ENCODE results near the gene LYZL1.

LYZL1 gene

DNA sequence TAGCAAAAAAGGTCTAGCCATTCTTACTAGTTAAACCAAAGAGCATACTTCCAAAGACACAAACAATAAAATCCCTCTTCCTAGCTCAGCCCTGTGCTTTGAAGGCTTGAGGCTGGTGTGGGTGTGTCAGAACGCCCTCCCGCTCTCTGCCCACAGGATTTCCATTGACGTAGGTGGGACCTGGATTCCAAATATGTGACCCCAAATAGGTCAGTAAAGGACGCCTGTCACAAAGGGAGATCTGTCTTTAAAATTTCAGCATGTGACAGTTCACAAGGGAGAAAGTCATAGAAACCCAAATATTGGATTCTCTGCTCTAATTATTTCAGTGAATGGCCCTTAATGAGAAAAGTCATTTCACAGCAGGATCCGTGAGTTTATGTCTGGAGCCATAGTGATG is 39.9 kb upstream of the LYZL1 start:
- Histone ChIP-seq H3K9ac (ENCODE audit: low read depth in 1 of 2, low read length in 2 of 2) (no peak overlapping the region), H3K27ac (ENCODE audit: low read depth, low read length) (no peak overlapping the region), H3K4me1 (ENCODE audit: control insufficient read depth in 1 of 2, insufficient read depth in 2 of 2, low read length in 2 of 2) (no peaks in the 10 kb centered on the region), H3K27me3 (ENCODE audit: control insufficient read depth in 1 of 2, insufficient read depth in 2 of 2, low read length in 2 of 2) (no peaks in the 10 kb centered on the region), H3K4me3 (ENCODE audit: low read depth in 1 of 2, low read length in 2 of 2) (no peak overlapping the region), H3K9me3 (ENCODE audit: control insufficient read depth in 1 of 2, low read length in 2 of 2) (no peaks in the 10 kb centered on the region), H3K36me3 (ENCODE audit: control insufficient read depth in 1 of 2, insufficient read depth in 2 of 2, low read length in 2 of 2) (no peaks in the 10 kb centered on the region)

DNA sequence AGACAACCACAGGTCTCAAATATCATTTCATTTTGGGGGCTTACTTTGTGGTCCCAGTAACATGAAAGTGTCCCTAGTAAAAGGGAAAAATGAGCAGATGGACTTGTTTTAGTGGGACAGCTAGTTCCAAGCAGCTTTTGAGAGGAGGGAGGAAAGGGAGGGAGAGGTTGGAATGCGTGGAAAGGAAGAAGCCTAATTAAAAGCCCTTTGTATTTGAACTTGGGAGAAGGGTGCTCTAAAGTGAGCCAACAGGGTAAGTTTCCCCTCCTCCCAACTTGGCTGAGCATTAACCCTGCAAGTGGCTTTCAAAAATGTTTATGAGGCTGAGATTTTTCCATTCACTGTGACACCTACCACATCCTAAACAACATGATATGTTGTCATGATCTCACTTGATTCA is 38.8 kb upstream of the LYZL1 start:
- Histone ChIP-seq H3K27ac (ENCODE audit: low read depth, low read length) (no peak overlapping the region), H3K4me3 (ENCODE audit: low read depth in 1 of 2, low read length in 2 of 2) (no peak overlapping the region), H3K9me3 (ENCODE audit: control insufficient read depth in 1 of 2, low read length in 2 of 2) (no peaks in the 10 kb centered on the region), H3K9ac (ENCODE audit: low read depth in 1 of 2, low read length in 2 of 2) (no peak overlapping the region), H3K36me3 (ENCODE audit: control insufficient read depth in 1 of 2, insufficient read depth in 2 of 2, low read length in 2 of 2) (no peaks in the 10 kb centered on the region), H3K4me1 (ENCODE audit: control insufficient read depth in 1 of 2, insufficient read depth in 2 of 2, low read length in 2 of 2) (no peaks in the 10 kb centered on the region), H3K27me3 (ENCODE audit: control insufficient read depth in 1 of 2, insufficient read depth in 2 of 2, low read length in 2 of 2) (no peaks in the 10 kb centered on the region)

- no peak overlapping the region for H3K9ac ChIP-seq (ENCODE audit: low read depth in 1 of 2, low read length in 2 of 2)
- H3K27me3 ChIP-seq (ENCODE audit: control insufficient read depth in 1 of 2, insufficient read depth in 2 of 2, low read length in 2 of 2): peaks cover 0 to 5% of the 10 kb centered on the region in 2 donors
- no peaks in the 10 kb centered on the region for H3K9me3 ChIP-seq (ENCODE audit: control insufficient read depth in 1 of 2, low read length in 2 of 2)
- H3K27ac ChIP-seq (ENCODE audit: low read depth, low read length): no peak overlapping the region
- no peak overlapping the region for H3K4me3 ChIP-seq (ENCODE audit: low read depth in 1 of 2, low read length in 2 of 2)
- peaks cover 0 to 3% of the 10 kb centered on the region in 2 donors for H3K4me1 ChIP-seq (ENCODE audit: control insufficient read depth in 1 of 2, insufficient read depth in 2 of 2, low read length in 2 of 2)
- no peaks in the 10 kb centered on the region for H3K36me3 ChIP-seq (ENCODE audit: control insufficient read depth in 1 of 2, insufficient read depth in 2 of 2, low read length in 2 of 2)
Measured at GRCh38 chr10:29252811-29253689, 35.8 kb upstream of the LYZL1 start.

- Histone ChIP-seq H3K9me3 (ENCODE audit: control insufficient read depth in 1 of 2, low read length in 2 of 2) (no peaks in the 10 kb centered on the region), H3K27ac (ENCODE audit: low read depth, low read length) (no peak overlapping the region), H3K36me3 (ENCODE audit: control insufficient read depth in 1 of 2, insufficient read depth in 2 of 2, low read length in 2 of 2) (no peaks in the 10 kb centered on the region), H3K27me3 (ENCODE audit: control insufficient read depth in 1 of 2, insufficient read depth in 2 of 2, low read length in 2 of 2) (peaks cover 0 to 5% of the 10 kb centered on the region in 2 donors), H3K9ac (ENCODE audit: low read depth in 1 of 2, low read length in 2 of 2) (no peak overlapping the region), H3K4me1 (ENCODE audit: control insufficient read depth in 1 of 2, insufficient read depth in 2 of 2, low read length in 2 of 2) (peaks cover 0 to 3% of the 10 kb centered on the region in 2 donors), H3K4me3 (ENCODE audit: low read depth in 1 of 2, low read length in 2 of 2) (no peak overlapping the region)
Measured at GRCh38 chr10:29253690-29254029, 35.2 kb upstream of the LYZL1 start.

GRCh38 chr10:29254123-29255046 is 34.5 kb upstream of the LYZL1 start:
- no peaks in the 10 kb centered on the region for H3K36me3 ChIP-seq (ENCODE audit: control insufficient read depth in 1 of 2, insufficient read depth in 2 of 2, low read length in 2 of 2)
- no peak overlapping the region for H3K4me3 ChIP-seq (ENCODE audit: low read depth in 1 of 2, low read length in 2 of 2)
- H3K27ac ChIP-seq (ENCODE audit: low read depth, low read length): no peak overlapping the region
- no peak overlapping the region for H3K9ac ChIP-seq (ENCODE audit: low read depth in 1 of 2, low read length in 2 of 2)
- peaks cover 0 to 5% of the 10 kb centered on the region in 2 donors for H3K27me3 ChIP-seq (ENCODE audit: control insufficient read depth in 1 of 2, insufficient read depth in 2 of 2, low read length in 2 of 2)
- H3K9me3 ChIP-seq (ENCODE audit: control insufficient read depth in 1 of 2, low read length in 2 of 2): no peaks in the 10 kb centered on the region
- H3K4me1 ChIP-seq (ENCODE audit: control insufficient read depth in 1 of 2, insufficient read depth in 2 of 2, low read length in 2 of 2): peaks cover 0 to 3% of the 10 kb centered on the region in 2 donors

DNA sequence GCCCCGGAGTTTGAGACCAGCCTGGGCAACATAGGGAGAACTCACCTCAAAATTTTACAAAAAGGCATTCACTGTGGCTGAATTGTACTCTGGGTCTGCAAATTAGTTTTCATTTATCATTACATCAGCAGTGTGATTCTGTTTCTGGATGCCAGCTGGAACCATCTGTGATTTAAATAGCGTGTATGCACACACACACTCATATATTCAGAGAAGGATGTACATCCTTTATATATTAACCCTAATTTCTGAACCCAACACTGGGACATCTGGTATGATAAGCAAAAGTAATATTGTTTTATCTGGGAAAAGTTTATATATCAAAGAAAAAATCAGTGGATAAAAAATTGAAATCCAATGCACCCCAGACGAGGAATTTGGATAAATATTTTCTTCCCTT is 33.8 kb upstream of the LYZL1 start:
- no peaks in the 10 kb centered on the region for H3K9me3 ChIP-seq (ENCODE audit: control insufficient read depth in 1 of 2, low read length in 2 of 2)
- H3K27ac ChIP-seq (ENCODE audit: low read depth, low read length): no peak overlapping the region
- H3K36me3 ChIP-seq (ENCODE audit: control insufficient read depth in 1 of 2, insufficient read depth in 2 of 2, low read length in 2 of 2): no peaks in the 10 kb centered on the region
- peaks cover 0 to 3% of the 10 kb centered on the region in 2 donors for H3K4me1 ChIP-seq (ENCODE audit: control insufficient read depth in 1 of 2, insufficient read depth in 2 of 2, low read length in 2 of 2)
- H3K4me3 ChIP-seq (ENCODE audit: low read depth in 1 of 2, low read length in 2 of 2): no peak overlapping the region
- H3K27me3 ChIP-seq (ENCODE audit: control insufficient read depth in 1 of 2, insufficient read depth in 2 of 2, low read length in 2 of 2): peaks cover 0 to 5% of the 10 kb centered on the region in 2 donors
- no peak overlapping the region for H3K9ac ChIP-seq (ENCODE audit: low read depth in 1 of 2, low read length in 2 of 2)

- Histone ChIP-seq H3K4me3 (ENCODE audit: low read depth in 1 of 2, low read length in 2 of 2) (no peak overlapping the region), H3K9me3 (ENCODE audit: control insufficient read depth in 1 of 2, low read length in 2 of 2) (no peaks in the 10 kb centered on the region), H3K4me1 (ENCODE audit: control insufficient read depth in 1 of 2, insufficient read depth in 2 of 2, low read length in 2 of 2) (peaks cover 0 to 3% of the 10 kb centered on the region in 2 donors), H3K27ac (ENCODE audit: low read depth, low read length) (no peak overlapping the region), H3K9ac (ENCODE audit: low read depth in 1 of 2, low read length in 2 of 2) (no peak overlapping the region), H3K27me3 (ENCODE audit: control insufficient read depth in 1 of 2, insufficient read depth in 2 of 2, low read length in 2 of 2) (peaks cover 0 to 5% of the 10 kb centered on the region in 2 donors), H3K36me3 (ENCODE audit: control insufficient read depth in 1 of 2, insufficient read depth in 2 of 2, low read length in 2 of 2) (no peaks in the 10 kb centered on the region)
Measured at GRCh38 chr10:29256019-29256418, 32.9 kb upstream of the LYZL1 start.

DNA sequence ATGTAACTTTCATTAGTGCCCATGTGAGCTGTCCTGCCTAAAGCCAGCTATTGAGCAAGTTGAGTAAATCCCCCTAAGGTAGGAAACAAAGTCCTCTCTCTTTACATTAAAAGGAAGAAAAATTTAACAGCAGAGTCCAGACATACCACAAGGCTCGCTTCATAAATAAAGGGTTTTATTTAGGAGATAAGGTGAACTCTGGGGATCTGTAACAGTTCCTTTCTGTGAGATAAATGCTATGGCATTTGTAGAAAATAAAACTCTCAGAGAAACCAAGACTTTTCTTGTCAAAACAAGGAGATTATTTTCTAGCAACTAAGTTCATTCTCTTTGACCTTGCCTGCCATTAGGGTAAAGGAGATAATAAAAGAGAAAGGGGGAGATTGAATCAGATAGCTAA is 32.3 kb upstream of the LYZL1 start:
- Histone ChIP-seq H3K36me3 (ENCODE audit: control insufficient read depth in 1 of 2, insufficient read depth in 2 of 2, low read length in 2 of 2) (no peaks in the 10 kb centered on the region), H3K9ac (ENCODE audit: low read depth in 1 of 2, low read length in 2 of 2) (no peak overlapping the region), H3K4me3 (ENCODE audit: low read depth in 1 of 2, low read length in 2 of 2) (no peak overlapping the region), H3K4me1 (ENCODE audit: control insufficient read depth in 1 of 2, insufficient read depth in 2 of 2, low read length in 2 of 2) (peaks cover 0 to 3% of the 10 kb centered on the region in 2 donors), H3K9me3 (ENCODE audit: control insufficient read depth in 1 of 2, low read length in 2 of 2) (no peaks in the 10 kb centered on the region), H3K27me3 (ENCODE audit: control insufficient read depth in 1 of 2, insufficient read depth in 2 of 2, low read length in 2 of 2) (peaks cover 0 to 8% of the 10 kb centered on the region in 2 donors), H3K27ac (ENCODE audit: low read depth, low read length) (no peak overlapping the region)

DNA sequence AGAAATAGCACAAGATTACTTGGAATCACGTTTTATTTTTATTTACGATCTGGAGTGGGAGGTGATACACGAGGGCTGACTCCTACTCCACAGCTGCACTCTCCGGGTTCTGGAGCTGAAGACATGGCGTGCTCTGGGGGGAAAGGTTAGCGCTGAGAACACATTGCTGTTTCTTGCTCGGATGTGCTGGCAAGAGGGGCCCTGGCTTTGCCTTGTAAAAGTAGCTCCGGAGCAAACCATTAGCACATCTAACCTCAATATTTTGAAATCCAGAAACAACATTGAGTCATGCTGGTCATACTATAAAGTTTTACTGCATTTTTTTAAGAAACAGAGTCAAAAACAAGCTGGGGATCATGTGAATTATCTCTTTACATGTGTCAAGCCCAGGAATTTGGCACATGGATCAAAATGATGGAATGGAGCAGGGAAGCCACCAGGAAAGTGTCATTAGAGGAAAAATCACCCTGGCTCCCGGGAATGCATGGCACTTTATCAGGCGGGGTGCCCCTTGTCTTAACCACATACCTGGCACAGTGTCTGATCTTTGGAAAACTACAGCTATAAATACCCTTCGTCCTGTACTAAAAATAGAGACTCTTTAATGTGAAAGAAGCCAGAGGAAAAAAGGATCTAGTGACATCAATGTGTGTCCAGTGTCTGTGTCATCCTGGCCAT is 31.6 kb upstream of the LYZL1 start:
- Histone ChIP-seq H3K9ac (ENCODE audit: low read depth in 1 of 2, low read length in 2 of 2) (no peak overlapping the region), H3K4me1 (ENCODE audit: control insufficient read depth in 1 of 2, insufficient read depth in 2 of 2, low read length in 2 of 2) (peaks cover 0 to 3% of the 10 kb centered on the region in 2 donors), H3K27me3 (ENCODE audit: control insufficient read depth in 1 of 2, insufficient read depth in 2 of 2, low read length in 2 of 2) (peaks cover 0 to 8% of the 10 kb centered on the region in 2 donors), H3K4me3 (ENCODE audit: low read depth in 1 of 2, low read length in 2 of 2) (no peak overlapping the region), H3K36me3 (ENCODE audit: control insufficient read depth in 1 of 2, insufficient read depth in 2 of 2, low read length in 2 of 2) (no peaks in the 10 kb centered on the region), H3K9me3 (ENCODE audit: control insufficient read depth in 1 of 2, low read length in 2 of 2) (no peaks in the 10 kb centered on the region), H3K27ac (ENCODE audit: low read depth, low read length) (no peak overlapping the region)

DNA sequence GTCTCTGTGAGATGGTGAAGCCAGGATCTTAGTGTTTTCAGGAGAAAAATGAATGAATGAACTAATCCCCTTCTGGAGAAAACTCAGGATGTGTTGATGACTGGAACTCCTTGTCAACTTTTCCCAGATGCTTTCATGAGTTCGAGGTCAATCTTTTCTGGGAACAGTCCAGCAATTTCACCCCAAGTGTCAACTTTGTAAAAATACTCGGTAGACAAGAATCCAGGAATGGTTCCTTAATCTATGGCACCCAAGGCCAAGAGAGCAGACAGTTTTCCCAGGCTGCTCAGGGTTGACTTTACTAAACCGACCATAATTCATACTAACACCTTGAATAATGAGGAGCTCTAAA is 31.1 kb upstream of the LYZL1 start:
- peaks cover 0 to 8% of the 10 kb centered on the region in 2 donors for H3K27me3 ChIP-seq (ENCODE audit: control insufficient read depth in 1 of 2, insufficient read depth in 2 of 2, low read length in 2 of 2)
- no peaks in the 10 kb centered on the region for H3K9me3 ChIP-seq (ENCODE audit: control insufficient read depth in 1 of 2, low read length in 2 of 2)
- no peaks in the 10 kb centered on the region for H3K36me3 ChIP-seq (ENCODE audit: control insufficient read depth in 1 of 2, insufficient read depth in 2 of 2, low read length in 2 of 2)
- no peak overlapping the region for H3K27ac ChIP-seq (ENCODE audit: low read depth, low read length)
- H3K9ac ChIP-seq (ENCODE audit: low read depth in 1 of 2, low read length in 2 of 2): no peak overlapping the region
- H3K4me3 ChIP-seq (ENCODE audit: low read depth in 1 of 2, low read length in 2 of 2): no peak overlapping the region
- peaks cover 0 to 3% of the 10 kb centered on the region in 2 donors for H3K4me1 ChIP-seq (ENCODE audit: control insufficient read depth in 1 of 2, insufficient read depth in 2 of 2, low read length in 2 of 2)
